Activated CD4-positive, alpha-beta T cell treated with anti-CD3 and anti-CD28 coated beads, Interleukin-2, Interleukin-4, amounts not matched to agents 100 ng/mL and 50 ng/mL, durations not matched to agents 16 hours and 8 hours (primary cell): ENCODE results near the gene RSRC1.
"Not testable (repeated sequence)": the region's sequence is repeated elsewhere in the genome, so short reads cannot be mapped to it uniquely, and the experiment has no call there.

Source experiments
- DNase-seq: peaks from one replicate; pipeline ENCODE4 v3.0.0-alpha.2; 2020; ENCODE audit warnings: low spot score

RSRC1 gene

DNA sequence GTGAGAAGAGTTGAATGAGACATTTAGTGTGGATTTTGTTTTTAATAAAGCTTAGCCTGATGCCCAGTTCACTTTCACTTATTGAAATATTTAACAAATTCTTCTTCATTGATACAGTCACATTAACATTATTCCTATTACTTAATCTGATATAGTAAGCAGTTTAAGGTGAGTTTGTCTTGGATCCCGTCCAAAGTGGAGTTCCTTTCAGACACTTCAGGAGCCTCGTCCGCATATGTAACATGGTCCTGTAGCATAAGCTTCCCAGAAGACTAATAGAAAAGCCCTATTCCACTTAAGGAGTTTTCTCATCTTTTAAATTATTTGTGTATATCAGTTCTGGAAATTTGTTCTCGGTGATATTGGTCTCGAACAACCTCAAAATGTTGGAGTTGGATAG lies 421.4 kb downstream of the RSRC1 start:
- no peak for DNase-seq

DNA sequence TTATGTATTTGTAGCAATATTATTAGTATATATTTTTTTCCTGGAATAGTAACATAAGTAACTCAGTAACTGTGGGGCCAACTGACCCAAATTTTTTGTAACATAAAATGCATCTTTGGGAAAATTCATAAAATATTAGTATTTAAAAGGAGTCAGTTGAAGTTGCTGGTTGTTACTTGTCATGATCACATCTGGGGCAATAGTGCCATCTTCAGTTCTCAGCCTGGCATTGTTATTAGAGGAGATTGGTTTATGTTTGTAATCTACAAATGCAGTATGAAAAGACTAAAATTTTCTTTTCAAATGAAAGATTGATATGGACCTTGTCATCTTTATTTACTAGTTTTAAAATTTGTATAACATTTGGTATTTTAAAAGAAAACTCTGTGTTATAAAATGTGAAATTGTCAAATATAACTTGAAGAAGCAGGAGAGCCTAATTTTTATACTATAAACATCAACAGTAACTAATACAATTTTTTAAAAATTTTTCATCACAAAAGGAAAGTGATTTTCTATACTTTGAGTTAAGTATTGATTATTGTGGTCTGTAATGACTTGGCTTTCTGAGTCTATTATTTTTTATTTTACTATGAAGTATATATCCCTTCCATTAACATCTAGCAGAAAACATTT lies 422.3 kb downstream of the RSRC1 start:
- peak; percentile 20 for DNase-seq

DNA sequence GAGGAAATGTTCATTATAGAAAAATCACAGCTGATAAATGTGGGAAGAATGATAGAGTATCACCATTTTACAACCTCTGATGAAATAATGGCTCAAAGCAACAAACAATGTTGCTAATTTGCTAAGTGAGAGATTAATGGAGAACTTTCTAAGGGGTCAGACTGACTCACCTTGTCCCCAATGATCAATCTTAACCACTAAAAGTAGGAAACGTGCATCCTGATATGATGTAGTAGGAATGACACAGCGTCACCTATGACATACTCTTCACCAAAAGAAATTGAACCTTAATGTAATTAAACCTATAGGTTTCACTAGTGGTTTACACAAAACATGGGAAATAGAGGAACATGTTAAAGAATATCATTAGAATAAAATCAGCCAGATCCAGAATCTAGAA lies 426.0 kb downstream of the RSRC1 start:
- DNase-seq: no peak

DNA sequence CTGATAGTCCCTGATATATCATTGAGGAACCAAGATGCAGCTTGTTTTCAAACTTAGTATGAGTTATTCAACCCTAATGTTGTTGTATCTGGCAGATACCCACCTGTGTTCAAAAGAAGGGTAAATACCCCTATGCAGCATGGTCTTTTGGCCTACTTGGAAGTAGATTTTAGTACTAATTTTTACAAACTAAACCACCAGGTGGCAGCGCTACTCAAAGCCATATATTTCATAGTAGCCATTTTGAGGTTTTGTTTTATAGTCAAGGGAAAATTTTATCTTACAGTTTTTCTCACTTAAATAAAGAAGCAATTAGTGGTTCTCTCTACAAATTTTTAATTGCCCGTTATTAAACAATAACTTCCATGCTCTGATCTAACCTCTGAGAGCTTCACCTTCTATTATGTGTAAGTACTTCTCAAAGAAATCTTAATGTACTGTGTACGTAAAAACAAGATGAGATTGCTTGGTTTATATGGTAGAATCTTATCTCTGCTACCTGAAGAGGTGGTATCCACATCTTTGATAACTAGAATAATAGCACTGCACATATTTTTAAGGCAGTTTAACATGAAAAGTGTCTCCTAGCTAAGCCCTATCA lies 429.6 kb downstream of the RSRC1 start:
- peak; percentile 35 for DNase-seq

DNA sequence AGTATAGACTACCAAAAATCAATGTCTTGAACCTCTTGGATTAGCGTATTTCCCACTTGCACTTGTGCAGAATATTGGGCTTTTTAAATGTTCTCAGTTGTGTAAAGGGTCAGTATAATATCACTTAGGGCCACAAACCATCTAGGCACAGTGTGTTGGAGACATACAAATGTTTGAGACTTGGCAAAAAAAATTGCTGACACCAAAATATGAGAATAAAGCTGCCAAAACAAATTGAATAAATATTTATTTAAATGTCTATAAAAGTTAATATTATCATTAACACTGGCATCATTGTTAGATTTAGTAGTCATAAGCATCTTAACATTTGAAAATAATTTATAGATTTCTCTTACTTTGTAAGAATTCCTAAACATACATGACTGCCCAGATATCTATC lies 430.2 kb downstream of the RSRC1 start:
- DNase-seq: no peak

DNA sequence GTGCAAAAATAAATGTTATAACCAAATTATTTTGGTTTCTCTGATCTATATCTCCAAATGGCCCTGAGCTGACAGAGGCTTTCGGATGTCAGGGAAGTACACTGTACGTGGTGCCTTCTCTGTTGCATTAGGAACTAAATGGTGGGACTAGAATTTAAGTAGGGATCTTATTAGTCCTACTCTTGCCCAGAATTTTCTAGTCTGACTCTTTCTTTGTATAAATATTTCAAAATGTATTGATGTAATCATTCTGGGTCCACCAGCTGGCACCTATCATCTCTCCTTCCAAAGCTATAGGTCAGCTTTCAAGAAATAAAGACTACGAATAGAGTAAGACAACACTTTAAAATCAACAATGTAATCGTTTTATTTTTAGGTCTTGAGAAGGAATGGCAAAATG lies 438.8 kb downstream of the RSRC1 start:
- no peak for DNase-seq

DNA sequence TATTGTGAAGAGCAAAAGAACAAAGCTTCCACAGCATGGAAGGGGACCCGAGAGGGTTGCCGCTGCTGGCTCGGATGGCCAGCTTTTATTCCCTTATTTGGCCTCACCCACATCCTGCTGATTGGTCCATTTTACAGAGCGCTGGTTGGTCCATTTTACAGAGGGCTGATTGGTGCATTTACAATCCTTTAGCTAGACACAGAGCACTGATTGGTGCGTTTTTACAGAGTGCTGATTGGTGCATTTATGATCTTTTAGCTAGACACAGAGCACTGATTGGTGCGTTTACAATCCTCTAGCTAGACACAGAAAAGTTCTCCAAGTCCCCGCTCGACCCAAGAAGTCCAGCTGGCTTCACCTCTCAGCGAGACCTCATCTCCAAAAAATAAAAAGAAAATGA lies 440.0 kb downstream of the RSRC1 start:
- DNase-seq: not testable (repeated sequence)

DNA sequence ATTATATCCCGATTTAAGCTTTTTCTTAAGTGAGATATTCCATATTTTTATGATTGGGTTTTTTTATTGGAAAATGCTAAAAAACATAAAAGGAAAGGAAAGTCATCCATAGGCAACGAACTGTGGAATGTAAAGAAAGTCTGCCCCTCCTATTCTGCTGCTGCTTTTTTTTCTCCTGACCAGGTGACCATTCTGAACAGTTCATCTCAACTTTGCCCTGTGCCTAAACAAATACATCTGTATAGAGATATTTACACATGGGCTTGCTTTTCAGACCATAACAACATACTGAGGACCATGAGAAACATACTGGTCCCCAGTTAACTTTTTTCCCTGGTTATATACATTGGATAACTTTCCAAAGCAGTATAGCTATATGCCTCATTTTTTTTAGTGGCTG lies 442.2 kb downstream of the RSRC1 start:
- no peak for DNase-seq

DNA sequence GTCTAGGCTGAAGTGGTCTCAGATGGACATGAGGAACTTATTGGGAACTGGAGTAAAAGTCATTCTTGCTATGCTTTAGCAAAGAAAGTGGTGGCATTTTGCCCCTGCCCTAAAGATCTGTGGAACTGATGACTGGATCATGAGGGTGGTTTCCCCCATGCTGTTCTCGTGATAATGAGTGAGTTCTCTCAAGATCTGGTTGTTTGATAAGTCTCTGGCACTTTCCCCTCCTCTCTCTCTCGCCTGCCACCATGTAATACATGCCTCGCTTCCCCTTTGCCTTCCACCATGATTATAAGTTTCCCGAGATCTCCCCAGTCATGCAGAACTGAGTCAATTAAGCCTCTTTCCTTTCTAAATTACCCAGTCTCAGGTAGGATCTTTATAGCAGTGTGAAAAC lies 449.6 kb downstream of the RSRC1 start:
- DNase-seq: no peak

DNA sequence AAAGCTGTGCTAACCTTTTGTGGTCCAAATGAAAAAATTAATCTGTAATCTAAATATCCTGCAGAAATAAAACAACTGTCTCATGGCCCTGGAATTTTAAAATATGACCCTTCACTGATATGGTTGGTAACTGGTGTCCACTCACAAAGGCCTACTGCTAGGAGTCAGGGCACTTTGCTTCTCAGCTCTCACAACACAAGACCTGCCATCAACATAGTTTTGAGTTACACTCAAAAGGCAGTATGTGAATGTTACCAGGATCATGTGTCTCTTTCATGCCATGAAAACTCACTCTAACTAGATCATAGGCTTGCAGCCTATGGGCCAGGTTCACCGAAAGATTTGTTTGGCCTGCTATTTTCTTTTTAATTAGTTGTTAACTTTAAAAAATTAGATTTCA lies 451.1 kb downstream of the RSRC1 start:
- no peak for DNase-seq

DNA sequence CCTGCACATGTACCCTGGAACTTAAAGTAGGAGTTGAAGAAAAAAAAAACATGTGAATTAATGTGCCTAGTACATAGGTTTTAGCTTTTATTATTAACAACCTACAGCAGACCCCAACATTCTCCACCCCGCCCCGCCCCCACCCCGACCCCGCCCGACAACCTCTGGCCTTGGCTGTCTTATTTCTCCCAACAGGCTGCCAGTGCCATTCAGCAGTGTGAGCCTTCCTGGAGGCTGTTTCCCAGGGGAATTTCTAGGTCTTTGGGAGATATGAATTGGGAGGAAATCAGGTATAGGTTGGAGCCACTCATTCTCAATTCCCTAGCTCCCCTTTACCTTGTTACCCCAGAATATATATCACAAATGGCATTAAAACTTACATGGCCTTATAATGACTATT lies 452.8 kb downstream of the RSRC1 start:
- DNase-seq: no peak

DNA sequence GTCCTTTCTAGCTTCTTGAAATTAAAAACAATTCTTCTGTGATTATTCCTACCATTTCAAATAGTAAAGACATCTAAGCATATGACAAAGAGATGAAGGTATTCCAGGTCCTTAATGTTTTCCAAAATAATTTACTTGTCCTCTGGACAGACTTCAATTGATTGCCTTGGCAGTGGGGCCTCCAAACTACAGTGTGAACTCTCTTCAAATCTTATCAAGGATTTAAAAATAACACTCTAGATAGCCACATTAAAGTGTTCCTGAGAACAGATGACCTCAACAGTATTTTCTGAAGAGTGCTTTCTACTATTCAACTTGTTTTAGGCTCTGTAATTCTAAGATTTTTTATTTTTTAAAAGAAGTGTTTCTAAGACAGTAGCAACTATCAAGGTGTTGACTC lies 453.2 kb downstream of the RSRC1 start:
- no peak for DNase-seq

DNA sequence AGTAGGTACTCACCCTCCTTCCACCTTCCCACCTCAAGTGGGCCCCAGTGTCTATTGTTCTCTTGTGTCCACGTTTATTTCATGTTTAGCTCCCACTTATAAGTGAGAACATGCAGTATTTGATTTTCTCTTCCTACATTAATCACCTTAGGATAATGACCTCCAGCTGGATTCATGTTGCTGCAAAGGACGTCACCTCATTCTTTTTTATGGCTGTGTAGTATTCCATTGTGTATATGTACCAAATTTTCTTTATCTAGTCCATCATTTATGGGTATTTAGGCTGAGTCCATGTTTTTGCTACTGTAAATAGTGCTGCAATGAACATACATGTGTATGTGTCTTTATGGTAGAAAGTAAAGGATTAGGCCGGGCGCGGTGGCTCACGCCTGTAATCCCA lies 455.2 kb downstream of the RSRC1 start:
- DNase-seq: no peak

DNA sequence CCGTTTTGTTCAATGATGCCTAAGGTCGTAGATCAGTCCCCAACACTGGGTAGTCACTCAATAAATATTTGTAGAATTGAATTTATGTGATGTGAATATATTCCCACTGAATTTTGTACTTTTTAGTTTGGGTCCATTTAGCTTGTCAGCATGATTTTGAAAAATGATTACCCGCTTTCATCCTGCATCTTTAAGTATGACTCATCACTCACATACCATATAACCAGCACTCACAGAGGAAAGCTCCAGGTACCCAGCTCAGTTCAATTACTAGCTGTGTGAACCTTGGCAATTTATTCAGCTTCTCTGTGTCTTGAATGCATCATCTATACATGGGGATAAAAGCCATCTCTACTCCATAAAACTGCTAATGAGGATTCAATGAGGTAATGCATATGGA lies 458.9 kb downstream of the RSRC1 start:
- DNase-seq: no peak

DNA sequence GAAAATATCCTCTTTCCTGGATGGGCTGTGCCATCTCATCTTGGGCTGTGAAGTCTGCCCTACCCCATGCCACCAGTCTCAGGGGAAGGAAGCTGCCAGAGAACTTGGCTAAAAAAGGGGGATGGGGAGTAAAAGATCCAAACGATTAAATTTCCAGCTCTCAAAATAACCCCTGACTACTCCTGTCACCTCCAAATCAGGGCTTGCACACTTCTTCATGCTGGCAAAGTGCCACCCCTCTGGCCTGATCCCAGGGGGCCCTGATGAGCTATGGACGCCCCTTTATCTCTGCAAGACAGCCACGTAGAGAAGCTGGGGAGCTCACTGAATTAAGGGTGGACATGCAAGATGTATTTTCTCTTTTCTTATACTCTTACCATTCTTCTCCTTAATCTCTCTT lies 459.9 kb downstream of the RSRC1 start:
- no peak for DNase-seq

DNA sequence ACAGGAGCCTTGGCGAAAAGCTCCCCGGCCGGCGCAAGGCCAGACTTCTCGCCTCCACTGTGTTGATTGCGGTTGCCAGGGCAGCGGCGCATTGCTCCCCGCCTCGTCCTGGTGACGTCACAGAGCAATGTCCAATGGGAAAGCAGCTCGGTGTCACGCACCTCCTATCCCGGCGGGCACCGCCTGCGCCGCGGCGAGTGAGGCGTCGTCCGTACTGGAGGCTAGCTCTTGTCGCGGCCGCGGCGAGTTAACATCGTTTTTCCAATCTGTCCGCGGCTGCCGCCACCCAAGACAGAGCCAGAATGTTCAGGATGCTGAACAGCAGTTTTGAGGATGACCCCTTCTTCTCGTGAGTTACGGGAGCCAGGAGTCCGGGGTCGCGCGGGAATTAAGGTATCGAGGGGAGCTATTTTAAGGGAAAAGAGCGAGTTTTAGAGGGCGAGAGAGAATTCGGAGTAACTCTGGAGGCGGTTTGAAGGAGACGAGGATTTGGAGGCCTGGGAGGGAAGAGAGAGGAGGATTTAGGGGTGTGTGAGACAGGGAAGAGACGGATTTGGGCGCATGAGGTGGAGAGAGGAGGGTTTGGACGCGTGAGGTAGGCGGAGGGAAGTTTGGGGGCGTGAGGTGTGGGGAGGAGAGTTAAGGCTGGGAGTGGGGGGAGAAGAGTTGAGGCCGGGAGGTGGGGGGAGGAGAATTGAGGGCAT lies 461.3 kb downstream of the RSRC1 start, which contains the start of gene MLF1:
MLF1 (plus strand) TSS at position 196 of the 704 bp plus-strand sequence; CDS start at position 303, 107 bp downstream.
- peak; percentile 83 for DNase-seq

DNA sequence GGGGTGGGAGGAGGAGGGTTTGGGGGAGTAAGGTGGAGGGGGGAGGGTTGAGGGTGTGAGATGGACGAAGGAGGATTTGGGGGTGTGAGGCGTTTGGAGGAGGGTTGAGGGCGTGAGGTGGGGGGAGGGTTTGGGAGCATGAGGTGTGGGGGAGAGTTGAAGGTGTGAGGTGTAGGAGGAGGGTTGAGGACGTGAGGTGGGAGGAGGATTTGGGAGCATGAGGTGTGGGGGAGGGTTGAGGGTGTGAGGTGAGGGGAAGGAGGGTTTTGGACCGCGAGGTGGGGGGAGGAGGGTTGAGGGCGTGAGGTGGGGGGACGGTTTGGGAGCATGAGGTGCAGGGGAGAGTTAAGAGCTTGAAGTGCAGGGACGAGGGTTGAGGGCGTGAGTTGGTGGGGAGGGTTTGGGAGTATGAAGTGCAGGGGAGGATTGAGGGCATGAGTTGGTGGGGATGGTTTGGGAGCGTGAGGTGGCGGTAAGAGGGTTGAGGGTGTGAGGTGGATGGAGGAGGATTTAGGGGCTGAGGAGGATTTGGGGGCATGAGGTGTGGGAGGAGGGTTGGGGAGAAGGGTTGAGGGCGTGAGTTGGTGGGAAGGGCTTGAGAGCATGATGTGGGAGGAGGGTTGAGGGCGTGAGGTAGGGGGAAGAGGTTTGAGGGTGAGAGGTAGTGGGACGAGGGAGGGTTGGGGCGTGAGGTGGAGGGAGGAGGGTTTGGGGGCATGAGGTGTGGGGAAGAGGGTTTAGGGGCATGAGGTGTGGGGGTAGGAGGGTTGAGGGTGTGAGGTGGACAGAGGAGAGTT lies 462.3 kb downstream of the RSRC1 start:
- no peak for DNase-seq

DNA sequence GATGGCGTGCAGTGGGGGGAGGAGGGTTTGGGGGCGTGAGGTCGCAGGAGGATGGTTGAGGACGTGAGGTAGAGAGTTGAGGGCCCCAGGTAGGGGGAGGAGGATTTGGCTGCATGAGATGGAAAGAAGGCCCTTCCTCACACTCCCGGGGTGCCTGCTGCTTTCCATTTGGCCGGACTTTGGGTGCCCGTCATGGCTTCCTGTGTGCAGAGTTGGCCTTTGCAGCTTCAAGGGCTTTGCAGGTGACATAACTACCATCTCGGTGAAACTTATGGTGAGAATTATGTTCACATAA lies 462.8 kb downstream of the RSRC1 start:
- no peak for DNase-seq

DNA sequence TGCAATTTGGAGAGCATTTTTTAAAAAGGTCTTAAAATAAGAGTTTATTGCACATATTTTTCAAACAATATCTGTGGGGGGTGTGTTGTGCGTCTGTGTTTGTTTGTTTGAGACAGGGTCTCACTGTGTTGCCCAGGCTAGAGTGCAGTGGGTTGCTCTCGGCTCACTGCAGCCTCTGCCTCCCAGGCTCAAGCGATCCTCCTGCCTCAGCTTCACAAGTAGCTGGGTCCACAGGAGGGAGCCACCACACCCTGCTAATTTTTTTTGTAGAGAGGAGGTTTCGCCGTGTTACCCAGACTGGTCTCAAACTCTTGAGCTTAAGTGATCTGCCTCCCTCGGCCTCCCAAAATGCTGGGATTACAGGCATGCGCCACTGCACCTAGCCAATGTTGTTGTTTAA lies 463.8 kb downstream of the RSRC1 start:
- DNase-seq: no peak

DNA sequence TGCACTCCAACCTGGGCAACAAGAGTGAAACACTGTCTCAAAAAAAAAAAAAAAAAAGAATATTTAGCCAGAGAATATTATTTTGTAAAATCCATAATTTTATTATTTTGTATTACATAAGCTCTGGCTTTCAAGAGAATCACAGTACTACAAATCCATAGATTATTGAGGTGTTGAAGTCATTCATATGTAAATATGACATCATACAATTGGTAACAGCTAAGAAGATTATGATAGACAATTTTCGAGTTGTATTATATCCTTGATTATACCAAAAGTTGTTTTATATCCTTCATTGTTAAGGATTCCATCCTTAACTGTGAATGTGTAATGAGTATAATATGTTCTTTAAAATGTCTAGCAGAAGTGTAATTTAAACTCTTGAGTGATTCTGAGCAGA lies 464.8 kb downstream of the RSRC1 start:
- DNase-seq: no peak

DNA sequence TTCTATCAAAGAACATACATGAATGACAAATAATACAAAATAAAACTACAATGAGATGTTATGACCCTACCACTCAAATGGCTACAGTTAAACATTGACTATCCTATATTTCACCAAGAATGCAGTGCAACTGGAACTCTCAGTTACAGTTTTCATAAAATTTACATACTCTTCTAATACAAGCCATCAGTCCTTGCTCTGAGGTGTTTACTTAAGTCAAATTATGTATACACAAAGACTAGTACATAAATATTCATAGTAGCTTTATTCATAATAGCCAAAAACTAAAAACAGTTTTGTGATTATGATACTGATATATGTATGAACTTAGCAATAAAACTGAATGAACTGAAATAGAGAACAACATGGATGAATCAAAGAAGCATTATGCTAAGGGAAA lies 480.3 kb downstream of the RSRC1 start:
- no peak for DNase-seq
